Measurements from ENCODE around the gene SMC1A. TPM values are rescaled to one million over a fixed set of nuclear protein-coding genes. Genes with fewer than 3 reads are reported as not detected.

SMC1A gene
- total RNA-seq, 1 experiment from 2014 or later: 162 TPM

GRCh38 chrX:53395605-53396298 is 26.7 kb downstream of the SMC1A start:
- Histone ChIP-seq H4K20me1 (ENCODE audit: insufficient read depth) (no peaks in the 10 kb centered on the region), H3K9me3 (ENCODE audit: insufficient read depth, low read depth) (no peaks in the 10 kb centered on the region), H3F3A (ENCODE audit: insufficient read depth, low read depth) (no peaks in the 10 kb centered on the region), H3K79me2 (ENCODE audit: low read depth) (no peaks in the 10 kb centered on the region), H2AFZ (no peak overlapping the region), H3K27ac (no peak overlapping the region), H3K4me3 (no peak overlapping the region), H3K9me2 (ENCODE audit: insufficient read depth) (no peaks in the 10 kb centered on the region), H3K27me3 (ENCODE audit: insufficient read depth, low read depth) (no peaks in the 10 kb centered on the region), H3K4me2 (no peak overlapping the region), H3K4me1 (replicated peaks; ENCODE audit: insufficient read depth) (no peaks in the 10 kb centered on the region), H3K36me3 (ENCODE audit: low read depth) (no peaks in the 10 kb centered on the region)
- no peak for TF ChIP-seq CTCF (conservative IDR thresholded peaks at IDR 0.05)
- TF ChIP-seq EZH2 (IDR thresholded peaks at IDR 0.05; ENCODE audit: low read depth): no peak
- ChIA-PET POLR2A (ENCODE audit: unreplicated experiment) (no interaction called here), CTCF (interaction anchor here (0.6 kb wide), 1 partner anchor 111 kb away, joined by 3 read pairs; no protein-coding TSS in a partner anchor)
- DNase-seq: no peak
- no TSS peak for BruUV-seq (replicated peaks)
- intact Hi-C loops (cut with micrococcal nuclease; ENCODE audit: unreplicated experiment): no loop called here

- H3F3A ChIP-seq (ENCODE audit: insufficient read depth, low read depth): no peaks in the 10 kb centered on the region
- no peaks in the 10 kb centered on the region for H3K79me2 ChIP-seq (ENCODE audit: low read depth)
- no peak overlapping the region for H3K27ac ChIP-seq
- no peak for DNase-seq
- intact Hi-C loops (cut with micrococcal nuclease; ENCODE audit: unreplicated experiment): no loop called here
- H3K4me2 ChIP-seq: no peak overlapping the region
- H3K4me3 ChIP-seq: no peak overlapping the region
- ChIA-PET CTCF (interaction anchor here (0.5 to 0.7 kb wide), 2 partner anchors 172 to 526 kb away, joined by 14 to 15 read pairs; no protein-coding TSS in a partner anchor), POLR2A (ENCODE audit: unreplicated experiment) (no interaction called here)
- H3K4me1 ChIP-seq (replicated peaks; ENCODE audit: insufficient read depth): no peaks in the 10 kb centered on the region
- no peak for TF ChIP-seq CTCF (conservative IDR thresholded peaks at IDR 0.05)
- no peak for TF ChIP-seq EZH2 (IDR thresholded peaks at IDR 0.05; ENCODE audit: low read depth)
- H3K36me3 ChIP-seq (ENCODE audit: low read depth): no peaks in the 10 kb centered on the region
- H3K27me3 ChIP-seq (ENCODE audit: insufficient read depth, low read depth): no peaks in the 10 kb centered on the region
- H3K9me3 ChIP-seq (ENCODE audit: insufficient read depth, low read depth): no peaks in the 10 kb centered on the region
- BruUV-seq (replicated peaks): no TSS peak
- H4K20me1 ChIP-seq (ENCODE audit: insufficient read depth): no peaks in the 10 kb centered on the region
- no peak overlapping the region for H2AFZ ChIP-seq
- H3K9me2 ChIP-seq (ENCODE audit: insufficient read depth): no peaks in the 10 kb centered on the region
Measured at GRCh38 chrX:53383376-53384076, 38.9 kb downstream of the SMC1A start.

GRCh38 chrX:53379747-53380146 is 42.7 kb downstream of the SMC1A start:
- H3K27ac ChIP-seq: no peak overlapping the region
- intact Hi-C loops (cut with micrococcal nuclease; ENCODE audit: unreplicated experiment): no loop called here
- H3K4me2 ChIP-seq: no peak overlapping the region
- no peaks in the 10 kb centered on the region for H3K79me2 ChIP-seq (ENCODE audit: low read depth)
- H3K4me1 ChIP-seq (replicated peaks; ENCODE audit: insufficient read depth): no peaks in the 10 kb centered on the region
- H4K20me1 ChIP-seq (ENCODE audit: insufficient read depth): no peaks in the 10 kb centered on the region
- H3K9me3 ChIP-seq (ENCODE audit: insufficient read depth, low read depth): no peaks in the 10 kb centered on the region
- no peaks in the 10 kb centered on the region for H3K36me3 ChIP-seq (ENCODE audit: low read depth)
- no peak for DNase-seq
- no peaks in the 10 kb centered on the region for H3K27me3 ChIP-seq (ENCODE audit: insufficient read depth, low read depth)
- H3K4me3 ChIP-seq: no peak overlapping the region
- TF ChIP-seq EZH2 (IDR thresholded peaks at IDR 0.05; ENCODE audit: low read depth) (no peak), CTCF (conservative IDR thresholded peaks at IDR 0.05) (no peak)
- CTCF ChIA-PET: no interaction called here
- TSS peak; percentile 50 for BruUV-seq (replicated peaks)
- no peaks in the 10 kb centered on the region for H3F3A ChIP-seq (ENCODE audit: insufficient read depth, low read depth)
- H3K9me2 ChIP-seq (ENCODE audit: insufficient read depth): no peaks in the 10 kb centered on the region
- H2AFZ ChIP-seq: no peak overlapping the region
- POLR2A ChIA-PET (ENCODE audit: unreplicated experiment): no interaction called here

Measured in PC-9 (cell line).